GM13977 (cell line): ENCODE data around the gene PDE4B.
A peak's percentile ranks its signal among the peaks of the same experiment; 100 is the strongest.

Source experiments
- DNase-seq: peaks from one replicate; pipeline ENCODE4 v3.0.0; 2012; ENCODE audit warnings: low spot score
- in situ Hi-C: fragments of 300-500 bp; cut with MboI; formaldehyde crosslinking; loops from one replicate; pipeline ENCODE4 v1.12.0; 2022; ENCODE audit warnings: low sequenced_read_pairs, low pct_unique_long_range_greater_than_20kb, mixed read lengths, inconsistent platforms; ENCODE audit not compliant: unreplicated experiment
- TF ChIP-seq, protein P1 (sequence below): IDR thresholded peaks from 2 replicates; pipeline ENCODE4 v1.5.1; 2012; ENCODE audit warnings: mild to moderate bottlenecking, control low read depth; ENCODE audit not compliant: insufficient read depth; ENCODE audit errors: extremely low read depth, missing control alignments

The PDE4B gene

DNA sequence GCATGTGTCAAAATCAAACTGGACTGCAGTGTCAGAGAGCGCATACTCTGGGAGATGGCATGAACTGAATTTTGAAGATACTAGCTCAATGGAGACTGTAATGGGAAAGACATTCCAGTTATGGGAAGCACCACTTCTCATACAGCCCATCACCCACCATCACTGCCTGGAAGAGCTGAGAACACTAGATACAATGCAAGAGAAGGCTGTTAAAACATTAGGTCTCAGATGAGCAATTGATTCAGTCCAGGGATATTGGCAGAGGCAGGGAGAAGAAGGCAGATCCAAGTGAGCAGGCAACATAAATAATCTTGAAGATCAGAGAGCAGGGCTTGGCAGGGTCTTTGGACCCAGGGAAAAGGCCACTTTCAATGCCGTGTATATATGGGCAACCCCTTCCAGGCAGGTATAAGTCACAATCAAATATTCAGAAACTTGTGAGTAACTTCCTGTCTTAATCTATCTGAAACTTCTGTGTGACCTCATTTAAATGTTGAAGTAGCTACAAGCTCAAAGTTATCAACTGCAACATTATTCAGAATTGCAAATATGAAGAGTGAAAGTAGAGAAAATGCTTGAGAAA, 450.9 kb downstream of the PDE4B start:
- TF ChIP-seq, protein P1, sequence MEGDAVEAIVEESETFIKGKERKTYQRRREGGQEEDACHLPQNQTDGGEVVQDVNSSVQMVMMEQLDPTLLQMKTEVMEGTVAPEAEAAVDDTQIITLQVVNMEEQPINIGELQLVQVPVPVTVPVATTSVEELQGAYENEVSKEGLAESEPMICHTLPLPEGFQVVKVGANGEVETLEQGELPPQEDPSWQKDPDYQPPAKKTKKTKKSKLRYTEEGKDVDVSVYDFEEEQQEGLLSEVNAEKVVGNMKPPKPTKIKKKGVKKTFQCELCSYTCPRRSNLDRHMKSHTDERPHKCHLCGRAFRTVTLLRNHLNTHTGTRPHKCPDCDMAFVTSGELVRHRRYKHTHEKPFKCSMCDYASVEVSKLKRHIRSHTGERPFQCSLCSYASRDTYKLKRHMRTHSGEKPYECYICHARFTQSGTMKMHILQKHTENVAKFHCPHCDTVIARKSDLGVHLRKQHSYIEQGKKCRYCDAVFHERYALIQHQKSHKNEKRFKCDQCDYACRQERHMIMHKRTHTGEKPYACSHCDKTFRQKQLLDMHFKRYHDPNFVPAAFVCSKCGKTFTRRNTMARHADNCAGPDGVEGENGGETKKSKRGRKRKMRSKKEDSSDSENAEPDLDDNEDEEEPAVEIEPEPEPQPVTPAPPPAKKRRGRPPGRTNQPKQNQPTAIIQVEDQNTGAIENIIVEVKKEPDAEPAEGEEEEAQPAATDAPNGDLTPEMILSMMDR = no peak
- in situ Hi-C loops = loop anchor here (10.0 to 25.0 kb wide), 3 partner anchors 279 to 1031 kb away; no protein-coding TSS in a partner anchor
- no peak for DNase-seq

DNA sequence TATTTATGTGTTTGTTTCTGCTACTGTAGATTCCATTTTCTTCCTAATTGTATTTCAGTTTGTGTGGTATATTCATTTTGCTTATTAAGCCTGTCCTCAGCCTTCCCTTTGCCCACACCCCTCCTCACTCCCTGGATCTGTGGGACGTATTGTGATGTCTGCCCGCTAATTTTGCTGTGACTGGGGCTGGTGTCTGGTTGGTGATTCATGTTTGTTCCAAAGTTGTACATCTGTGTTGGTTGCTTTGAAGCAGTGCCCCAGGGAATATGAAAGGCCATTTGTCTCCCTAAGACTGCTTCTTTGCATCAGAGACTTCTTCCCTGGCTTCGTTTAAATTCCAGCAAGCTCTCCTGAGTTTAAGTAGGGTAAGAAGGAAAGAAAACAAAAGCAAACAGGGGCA, 451.7 kb downstream of the PDE4B start:
- DNase-seq = no peak
- TF ChIP-seq, protein P1 = no peak
- in situ Hi-C loops = loop anchor here (10.0 to 25.0 kb wide), 3 partner anchors 280 to 1032 kb away; no protein-coding TSS in a partner anchor

DNA sequence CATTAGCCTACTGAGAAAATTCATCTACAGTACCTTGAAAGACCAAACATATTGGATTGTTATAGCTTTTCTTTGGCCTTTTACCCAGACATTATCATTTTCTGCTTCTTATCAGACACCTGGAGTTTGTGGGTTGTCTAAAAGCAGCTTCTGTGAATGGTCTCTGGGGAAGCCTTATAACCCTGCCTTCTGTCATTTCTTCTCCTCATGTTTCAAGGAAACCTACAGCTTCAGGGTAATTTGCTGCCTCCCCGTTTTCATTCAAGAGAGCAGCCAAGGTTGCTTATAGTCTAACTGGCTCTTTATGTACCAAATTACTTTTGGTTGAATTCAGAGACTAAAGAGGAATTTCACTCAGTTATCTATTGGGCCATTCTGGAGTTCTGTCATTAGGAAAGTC, 453.0 kb downstream of the PDE4B start:
- in situ Hi-C loops = loop anchor here (10.0 to 25.0 kb wide), 3 partner anchors 281 to 1033 kb away; no protein-coding TSS in a partner anchor
- TF ChIP-seq, protein P1 = no peak
- DNase-seq = no peak

DNA sequence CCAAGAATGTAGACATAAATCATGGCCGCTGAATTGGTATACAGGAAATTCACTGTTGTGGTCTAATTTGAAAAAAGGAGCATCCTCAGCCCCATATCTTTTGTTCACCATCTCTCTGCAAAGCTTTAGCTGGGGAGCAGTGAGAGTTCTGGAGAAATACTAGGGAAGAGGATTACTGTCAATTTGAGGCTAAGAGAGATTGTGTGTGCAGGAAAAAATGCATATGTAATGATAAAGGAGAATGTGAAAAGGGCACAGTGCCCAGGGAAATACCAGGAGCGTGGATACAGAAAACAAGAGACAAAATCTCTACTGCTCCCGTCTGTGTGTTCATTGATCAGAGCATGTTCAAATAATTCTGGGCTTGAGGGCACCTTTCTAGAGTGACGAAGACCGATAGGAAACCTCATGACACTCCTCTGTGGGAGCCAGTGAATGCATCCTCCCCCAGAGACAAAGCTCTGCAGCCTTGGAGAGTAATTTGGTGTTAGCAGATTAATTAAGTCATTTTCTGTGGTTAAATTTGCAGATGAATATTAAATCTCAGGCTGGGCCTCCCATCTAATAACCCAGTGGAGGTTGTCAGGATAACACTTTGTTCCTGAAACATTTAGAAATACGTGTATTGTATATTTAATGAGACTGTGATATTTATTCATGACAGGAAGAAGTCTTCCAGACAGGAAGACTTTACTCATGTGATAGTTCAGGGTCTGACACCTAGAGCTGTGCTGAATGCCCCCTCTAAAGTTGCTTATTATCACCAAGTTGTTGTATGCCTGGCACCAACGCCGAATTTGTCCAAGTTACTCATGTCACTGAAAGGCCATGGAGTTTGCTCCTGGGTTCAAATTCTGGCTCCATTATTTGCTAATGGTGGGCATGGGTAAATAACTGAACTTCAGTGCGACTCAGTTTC, 453.9 kb downstream of the PDE4B start:
- DNase-seq = no peak
- TF ChIP-seq, protein P1 = no peak
- in situ Hi-C loops = loop anchor here (10.0 to 25.0 kb wide), 3 partner anchors 282 to 1034 kb away; no protein-coding TSS in a partner anchor

DNA sequence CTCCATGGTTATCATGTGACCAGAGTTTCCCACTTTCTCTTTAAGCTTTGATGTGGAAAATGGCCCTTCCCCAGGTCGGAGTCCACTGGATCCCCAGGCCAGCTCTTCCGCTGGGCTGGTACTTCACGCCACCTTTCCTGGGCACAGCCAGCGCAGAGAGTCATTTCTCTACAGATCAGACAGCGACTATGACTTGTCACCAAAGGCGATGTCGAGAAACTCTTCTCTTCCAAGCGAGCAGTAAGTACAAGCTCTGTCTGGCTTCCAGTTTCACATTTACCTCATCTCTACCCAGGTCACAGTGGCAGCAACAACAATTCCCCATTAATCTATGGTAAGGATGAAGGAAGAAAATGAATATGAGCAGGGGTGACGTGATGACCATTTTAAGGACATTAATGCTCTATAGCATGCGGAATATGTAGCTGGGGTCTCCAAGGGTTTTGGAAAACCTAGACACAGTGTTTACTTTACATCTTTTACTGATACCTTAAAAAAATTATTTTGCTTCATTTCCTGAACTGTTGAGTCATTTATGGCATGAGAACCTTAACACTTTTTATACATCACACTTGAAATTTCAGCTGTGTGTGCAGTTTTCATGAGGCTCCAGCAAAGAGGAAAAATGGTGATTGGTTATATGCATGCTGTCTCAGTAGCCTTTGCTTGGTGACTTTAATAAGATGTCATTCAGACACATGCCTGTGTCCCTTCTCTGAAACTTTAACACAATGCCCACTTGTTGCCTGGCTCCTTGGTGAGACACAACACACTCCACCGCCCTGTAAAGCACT, 454.9 kb downstream of the PDE4B start:
- in situ Hi-C loops = loop anchor here (10.0 to 25.0 kb wide), 3 partner anchors 283 to 1035 kb away; no protein-coding TSS in a partner anchor
- DNase-seq = peak; percentile 22
- TF ChIP-seq, protein P1 = no peak

DNA sequence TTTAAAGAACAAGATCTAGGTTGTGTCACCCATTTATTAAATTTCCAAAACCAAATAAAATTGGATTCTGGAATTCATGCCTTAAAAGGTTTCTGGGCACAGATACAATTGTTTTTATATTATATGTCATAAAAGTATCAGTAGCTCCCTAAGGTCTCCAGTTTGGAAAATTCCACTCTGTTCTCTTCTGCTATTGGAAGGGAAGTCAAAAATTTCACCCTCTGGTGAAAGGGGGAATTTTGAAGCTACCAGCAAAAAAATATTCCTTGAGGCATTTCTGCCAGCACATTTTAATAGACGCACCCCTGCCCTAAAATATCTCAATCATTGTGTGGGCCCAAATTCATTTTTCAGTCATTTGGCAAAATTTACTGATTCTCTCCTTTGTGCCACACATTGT, 455.6 kb downstream of the PDE4B start:
- DNase-seq = no peak
- in situ Hi-C loops = loop anchor here (10.0 to 25.0 kb wide), 3 partner anchors 283 to 1036 kb away; no protein-coding TSS in a partner anchor
- TF ChIP-seq, protein P1 = no peak
